ENCODE results near the gene TRAP1.

- TF ChIP-seq CTCF (IDR thresholded peaks at IDR 0.05) (no peak), POLR2AphosphoS5 (IDR thresholded peaks at IDR 0.05) (no peak), EP300 (IDR thresholded peaks at IDR 0.05) (no peak), POLR2A (IDR thresholded peaks at IDR 0.05) (no peak)
Observed at GRCh38 chr16:3609895-3610697, 107.2 kb downstream of the TRAP1 start.

All from suprapubic skin (tissue), 4 donors.